ENCODE measurements around the gene OSBPL3.

DNA sequence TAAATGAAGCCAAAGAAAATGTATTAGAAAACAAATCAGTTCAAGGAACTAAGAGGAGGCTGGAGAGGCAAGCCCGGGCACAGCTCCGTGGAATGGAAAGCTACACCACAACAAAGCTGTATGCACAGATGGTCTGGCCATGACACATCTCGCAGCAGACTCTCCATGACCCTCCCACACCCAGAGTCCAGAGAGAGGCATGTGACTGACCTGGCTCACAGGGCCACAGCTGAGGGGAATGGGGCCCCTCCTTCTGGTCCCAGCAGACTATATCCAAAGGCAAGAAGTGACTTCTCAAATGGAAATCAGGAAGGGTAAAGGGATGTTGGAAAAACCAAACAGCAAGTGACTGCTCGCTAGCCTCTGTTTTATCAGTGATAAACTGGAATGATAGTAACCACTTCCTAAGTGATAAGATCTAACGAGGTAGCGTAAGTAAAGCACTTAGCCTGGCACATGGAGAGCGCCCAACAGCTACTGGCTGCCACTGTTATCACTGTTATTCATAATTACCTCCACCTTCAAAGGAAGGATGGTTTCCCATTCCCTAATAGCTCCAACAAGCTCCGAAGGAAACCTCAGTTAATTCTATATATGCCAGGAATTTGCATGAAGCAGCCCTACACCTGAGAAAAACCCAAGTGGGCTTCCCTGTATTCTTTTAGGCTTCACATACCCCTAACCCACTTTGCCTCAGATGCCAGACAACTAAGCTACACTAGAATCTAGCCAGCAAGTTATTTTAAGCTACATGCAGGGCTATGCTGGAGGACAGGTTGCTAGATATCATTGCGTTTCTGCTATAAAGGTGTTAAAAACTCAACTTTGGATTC lies 8.4 kb downstream of the OSBPL3 start:
- no peak for TF ChIP-seq EZH2 (IDR thresholded peaks at IDR 0.05)
- no peak for TF ChIP-seq POLR2AphosphoS5 (IDR thresholded peaks at IDR 0.05; ENCODE audit: borderline replicate concordance, low read depth, low read length)
